BLaER1 (cell line): ENCODE measurements around the gene FAM3C.
A peak's percentile ranks its signal among the peaks of the same experiment; 100 is the strongest.
"Not testable (repeated sequence)": the region's sequence is repeated elsewhere in the genome, so short reads cannot be mapped to it uniquely, and the experiment has no call there.

Experiments used
- H3K27ac ChIP-seq: shearing (Covaris generic); formaldehyde crosslinking; 2 replicates; pipeline ENCODE4 v1.8.1; 2022
- H3K27me3 ChIP-seq: shearing (Covaris generic); formaldehyde crosslinking; 2 replicates; pipeline ENCODE4 v1.8.1; 2022
- H3K36me3 ChIP-seq: shearing (Covaris generic); formaldehyde crosslinking; 2 replicates; pipeline ENCODE4 v1.8.1; 2022
- H3K4me1 ChIP-seq: shearing (Covaris generic); formaldehyde crosslinking; 2 replicates; pipeline ENCODE4 v1.8.1; 2022
- H3K4me2 ChIP-seq: shearing (Covaris generic); formaldehyde crosslinking; 2 replicates; pipeline ENCODE4 v1.8.1; 2022
- H3K4me3 ChIP-seq: shearing (Covaris generic); formaldehyde crosslinking; 2 replicates; pipeline ENCODE4 v1.8.1; 2022
- H3K9ac ChIP-seq: shearing (Covaris generic); formaldehyde crosslinking; 2 replicates; pipeline ENCODE4 v1.8.1; 2022
- H3K9me3 ChIP-seq: shearing (Covaris generic); formaldehyde crosslinking; 2 replicates; pipeline ENCODE4 v1.8.1; 2022
- H4K20me1 ChIP-seq: shearing (Covaris generic); formaldehyde crosslinking; 2 replicates; pipeline ENCODE4 v1.8.1; 2022
- Cebpa-rat ChIP-seq: shearing (Covaris generic); IDR thresholded peaks from 2 replicates; pipeline ENCODE4 v1.8.1; 2022

Gene FAM3C, protein sequence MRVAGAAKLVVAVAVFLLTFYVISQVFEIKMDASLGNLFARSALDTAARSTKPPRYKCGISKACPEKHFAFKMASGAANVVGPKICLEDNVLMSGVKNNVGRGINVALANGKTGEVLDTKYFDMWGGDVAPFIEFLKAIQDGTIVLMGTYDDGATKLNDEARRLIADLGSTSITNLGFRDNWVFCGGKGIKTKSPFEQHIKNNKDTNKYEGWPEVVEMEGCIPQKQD

DNA sequence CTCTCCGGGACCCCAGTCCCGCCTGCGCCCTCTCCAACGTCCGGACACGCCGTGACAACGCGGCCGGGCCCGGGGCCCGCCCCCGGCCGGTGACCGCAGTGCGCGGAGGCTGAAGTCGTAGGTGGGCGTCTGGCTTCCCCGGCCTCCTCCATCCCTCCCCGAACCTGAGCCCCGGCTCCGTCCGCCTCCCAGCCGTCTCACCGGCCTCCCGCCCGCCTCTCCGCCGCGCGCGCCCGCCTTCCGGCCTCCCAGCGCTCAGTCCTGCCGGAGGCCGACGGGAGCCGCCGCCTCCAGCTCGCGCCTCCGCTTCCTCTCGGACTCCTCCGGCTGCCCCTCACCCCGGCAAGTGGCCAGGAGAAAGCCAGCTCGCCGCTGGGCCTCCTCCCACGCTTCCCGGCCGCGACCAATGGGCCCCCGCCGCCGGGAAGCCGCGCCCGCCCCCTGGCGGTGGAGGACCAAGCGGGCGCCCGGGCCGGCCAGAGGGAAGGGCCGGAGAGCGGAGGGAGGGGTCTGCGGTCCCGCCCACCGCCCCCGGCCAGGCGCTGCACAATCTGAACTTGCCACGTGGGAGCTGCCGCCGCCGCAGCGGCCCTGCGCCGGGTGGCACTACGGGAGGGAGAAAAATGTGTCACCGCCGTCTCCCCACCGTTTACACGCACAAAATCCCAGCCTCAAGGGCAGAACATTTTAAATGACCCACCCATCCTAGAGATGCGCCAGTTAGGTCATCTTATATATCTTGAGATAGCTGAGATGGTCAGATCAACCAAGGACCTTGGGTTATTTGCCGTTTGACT is at the start of gene FAM3C:
TSS of gene FAM3C (minus strand) at position 348 of the 797 bp plus-strand sequence. CDS start 13,339 bp downstream, outside the sequence.
- Histone ChIP-seq H3K4me1 (peaks cover 43% of the 10 kb centered on the region), H3K27ac (peak within 1 kb of the TSS; percentile 90), H3K36me3 (peaks cover 16% of the 10 kb centered on the region), H3K27me3 (no peaks in the 10 kb centered on the region), H3K4me2 (peak within 1 kb of the TSS; percentile 84), H3K9me3 (peaks cover 11% of the 10 kb centered on the region; the same call in 1 of the 2 replicates), H3K4me3 (peak within 1 kb of the TSS; percentile 99), H4K20me1 (peaks cover 39% of the 10 kb centered on the region), H3K9ac (peak within 1 kb of the TSS; percentile 91)
- TF ChIP-seq Cebpa-rat, result no peak

DNA sequence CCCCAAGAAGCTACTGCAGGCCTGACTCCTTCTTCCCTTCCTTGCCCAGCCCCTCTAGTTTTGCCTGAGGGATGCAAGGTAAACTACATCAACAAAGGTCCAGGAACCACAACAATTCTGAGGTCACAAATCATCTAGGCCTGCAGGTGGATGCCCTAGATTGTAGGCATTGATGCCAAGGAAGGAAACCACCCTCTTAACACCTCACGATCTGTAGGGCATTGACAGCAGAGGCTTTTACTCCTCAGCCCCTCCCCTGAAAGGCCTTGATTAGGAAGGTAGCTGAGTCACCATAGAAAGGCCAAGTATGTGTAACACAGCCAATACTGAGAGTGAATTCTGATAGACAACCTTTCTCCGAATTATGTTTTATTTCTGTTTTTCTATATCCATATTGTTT is 46.7 kb upstream of the FAM3C start:
- Histone ChIP-seq H3K36me3 (no peaks in the 10 kb centered on the region), H3K4me1 (peaks cover 21% of the 10 kb centered on the region), H3K9ac (no peak overlapping the region), H3K4me3 (no peak overlapping the region), H3K27me3 (no peaks in the 10 kb centered on the region), H3K27ac (no peak overlapping the region), H3K4me2 (no peak overlapping the region), H4K20me1 (no peaks in the 10 kb centered on the region), H3K9me3 (no peaks in the 10 kb centered on the region)
- no peak for TF ChIP-seq Cebpa-rat

DNA sequence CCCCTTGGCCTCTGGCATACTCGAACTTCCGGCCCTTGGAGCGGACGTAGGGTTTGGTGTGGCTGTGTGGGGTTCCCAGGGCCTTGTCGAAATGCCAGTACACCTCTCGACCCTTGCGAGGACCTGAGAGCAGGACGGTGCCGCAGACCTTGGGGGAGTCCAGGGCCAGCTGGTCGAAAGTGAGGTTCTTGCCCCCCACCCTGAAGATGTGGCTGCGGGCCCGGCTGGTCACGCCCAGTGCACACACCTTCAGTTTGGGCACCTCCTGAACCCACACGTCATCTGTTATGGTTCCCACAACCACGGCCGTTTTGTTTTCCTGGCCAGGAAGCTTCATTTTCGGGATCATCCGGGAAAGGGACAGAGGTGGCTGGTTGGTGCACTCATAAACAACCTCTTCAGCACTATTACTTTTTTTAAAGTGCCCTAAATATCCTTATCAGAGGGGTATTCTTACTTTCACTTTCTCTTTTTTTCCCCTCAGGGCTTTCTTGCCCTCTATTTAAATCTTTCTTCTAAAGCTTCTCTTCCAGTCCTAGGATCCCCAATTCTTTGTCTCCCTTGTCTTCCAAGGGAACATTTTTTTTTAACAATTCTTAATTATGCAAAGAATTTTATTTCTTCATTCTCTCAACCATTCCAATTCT is 44.9 kb upstream of the FAM3C start:
- no peak for TF ChIP-seq Cebpa-rat

DNA sequence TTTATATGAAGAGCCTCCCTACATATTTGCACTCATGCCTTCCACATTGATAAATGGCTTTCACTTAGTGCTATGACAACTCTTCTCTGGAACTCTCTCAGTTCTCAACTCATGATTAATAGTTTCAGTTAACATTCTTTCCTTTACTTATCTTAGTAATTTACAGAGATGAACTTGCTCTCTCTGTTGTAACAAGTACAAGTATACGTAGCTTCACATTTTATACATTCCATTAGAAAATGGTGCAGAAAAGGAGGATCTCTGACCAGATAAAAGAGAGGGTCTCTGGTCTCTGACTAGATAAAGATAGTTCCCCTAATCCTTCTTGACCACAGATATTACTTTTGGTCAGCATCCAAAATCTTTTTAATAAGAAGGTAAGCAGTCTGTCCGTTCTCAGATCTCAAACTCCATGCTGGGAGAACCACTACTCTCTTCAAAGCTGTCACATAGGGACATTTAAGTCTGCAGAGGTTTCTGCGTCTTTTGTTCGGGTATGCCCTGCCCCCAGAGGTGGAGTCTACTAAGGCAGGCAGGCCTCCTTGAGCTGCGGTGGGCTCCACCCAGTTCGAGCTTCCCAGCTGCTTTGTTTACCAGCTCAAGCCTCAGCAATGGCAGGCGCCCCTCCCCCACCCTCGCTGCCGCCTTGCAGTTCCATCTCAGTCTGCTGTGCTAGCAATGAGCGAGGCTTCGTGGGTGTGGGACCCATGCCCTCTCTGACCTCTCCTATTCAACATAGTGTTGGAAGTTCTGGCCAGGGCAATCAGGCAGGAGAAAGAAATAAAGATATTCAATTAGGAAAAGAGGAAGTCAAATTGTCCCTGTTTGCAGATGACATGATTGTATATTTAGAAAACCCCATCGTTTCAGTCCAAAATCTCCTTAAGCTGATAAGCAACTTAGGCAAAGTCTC is 42.2 kb upstream of the FAM3C start:
- H3K4me2 ChIP-seq, result peak overlapping the region; percentile 75
- not testable (repeated sequence) for H3K36me3 ChIP-seq, H3K27me3 ChIP-seq, H3K9me3 ChIP-seq, H4K20me1 ChIP-seq
- peak overlapping the region; percentile 68 for H3K27ac ChIP-seq
- peaks cover 36% of the 10 kb centered on the region for H3K4me1 ChIP-seq
- peak overlapping the region; percentile 65 for H3K9ac ChIP-seq
- H3K4me3 ChIP-seq, result 0 out of 2 replicates have a peak overlapping the region, but pooled peaks have one; percentile 14

More for the DNA sequence above, 44.9 kb upstream of the FAM3C start:
- Histone ChIP-seq H3K27me3 (no peaks in the 10 kb centered on the region), H3K9me3 (no peaks in the 10 kb centered on the region), H3K27ac (peak overlapping the region; percentile 90), H3K36me3 (no peaks in the 10 kb centered on the region), H4K20me1 (no peaks in the 10 kb centered on the region), H3K4me1 (peaks cover 26% of the 10 kb centered on the region), H3K4me2 (peak overlapping the region; percentile 90), H3K9ac (peak overlapping the region; percentile 84), H3K4me3 (peak overlapping the region; percentile 67)

DNA sequence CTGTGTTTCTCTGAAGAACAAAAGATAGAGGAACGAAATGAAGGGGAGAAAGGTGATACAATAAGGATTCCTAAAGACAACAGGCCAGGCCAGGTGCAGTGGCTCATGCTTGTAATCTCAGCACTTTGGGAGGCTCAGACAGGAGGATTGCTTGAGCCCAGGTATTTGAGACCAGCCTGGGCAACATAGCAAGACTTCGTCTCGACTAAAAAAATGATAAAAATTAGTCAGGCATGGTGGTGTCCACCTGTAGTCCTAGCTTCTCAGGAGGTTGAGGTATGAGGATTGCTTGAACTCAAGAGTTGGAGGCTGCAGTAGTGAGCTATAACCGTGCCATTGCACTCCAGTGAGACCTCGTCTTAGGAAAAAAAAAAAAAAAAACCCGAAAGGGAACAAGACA is 41.4 kb upstream of the FAM3C start:
- no peaks in the 10 kb centered on the region for H3K9me3 ChIP-seq
- peak overlapping the region; percentile 65; the same call in 1 of the 2 replicates for H3K9ac ChIP-seq
- H3K36me3 ChIP-seq, result no peaks in the 10 kb centered on the region
- H3K4me3 ChIP-seq, result no peak overlapping the region
- H4K20me1 ChIP-seq, result no peaks in the 10 kb centered on the region
- TF ChIP-seq Cebpa-rat, result no peak
- H3K27ac ChIP-seq, result peak overlapping the region; percentile 54; the same call in 1 of the 2 replicates
- H3K27me3 ChIP-seq, result no peaks in the 10 kb centered on the region
- H3K4me2 ChIP-seq, result peak overlapping the region; percentile 75
- H3K4me1 ChIP-seq, result peaks cover 38% of the 10 kb centered on the region

DNA sequence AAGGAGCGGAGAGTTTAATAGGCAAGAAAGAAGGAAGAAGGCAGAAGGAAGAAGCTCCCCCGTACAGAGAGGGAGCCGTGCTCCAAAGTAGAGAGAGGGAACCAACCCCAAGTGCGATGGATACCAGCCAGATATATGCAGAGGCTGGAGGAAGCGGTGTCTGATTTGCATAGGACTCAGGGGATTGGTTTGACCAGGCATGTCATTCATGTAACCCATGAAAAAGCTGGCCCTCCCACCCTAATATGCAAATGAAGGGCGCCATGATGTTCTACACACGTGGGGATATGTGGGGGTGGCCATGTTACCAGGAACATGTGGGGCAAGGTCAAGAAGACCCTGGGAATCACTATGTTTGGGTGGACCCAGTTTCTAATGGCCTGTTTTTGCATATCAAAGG is 40.6 kb upstream of the FAM3C start:
- no peak overlapping the region for H3K9ac ChIP-seq
- no peaks in the 10 kb centered on the region for H3K36me3 ChIP-seq
- H4K20me1 ChIP-seq, result no peaks in the 10 kb centered on the region
- no peak overlapping the region for H3K4me2 ChIP-seq
- H3K4me3 ChIP-seq, result no peak overlapping the region
- no peak overlapping the region for H3K27ac ChIP-seq
- H3K4me1 ChIP-seq, result peaks cover 35% of the 10 kb centered on the region
- no peak for TF ChIP-seq Cebpa-rat
- no peaks in the 10 kb centered on the region for H3K27me3 ChIP-seq
- H3K9me3 ChIP-seq, result no peaks in the 10 kb centered on the region

DNA sequence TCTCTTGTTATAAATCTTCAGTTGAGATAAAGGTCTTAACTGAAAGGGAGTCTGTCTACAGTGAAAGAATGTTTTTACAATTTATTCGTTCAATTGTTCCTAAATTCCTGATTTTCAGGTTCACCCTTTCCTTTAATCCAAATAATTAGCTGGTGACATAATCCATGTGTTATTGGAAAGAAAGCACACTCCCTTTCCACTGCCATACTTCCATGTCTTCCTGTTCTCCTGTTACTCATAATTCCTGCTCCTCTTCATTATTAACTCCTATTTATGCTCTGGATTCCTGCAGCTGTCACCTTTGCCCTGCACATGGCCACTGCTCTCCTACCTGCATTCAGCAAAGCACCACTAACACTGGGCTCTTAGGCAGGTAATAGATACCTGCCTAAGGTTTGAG is 40.0 kb upstream of the FAM3C start:
- Histone ChIP-seq H4K20me1 (no peaks in the 10 kb centered on the region), H3K9ac (no peak overlapping the region), H3K9me3 (no peaks in the 10 kb centered on the region), H3K27me3 (no peaks in the 10 kb centered on the region), H3K36me3 (no peaks in the 10 kb centered on the region), H3K4me3 (no peak overlapping the region), H3K4me2 (no peak overlapping the region), H3K27ac (no peak overlapping the region), H3K4me1 (peaks cover 31% of the 10 kb centered on the region)
- no peak for TF ChIP-seq Cebpa-rat

DNA sequence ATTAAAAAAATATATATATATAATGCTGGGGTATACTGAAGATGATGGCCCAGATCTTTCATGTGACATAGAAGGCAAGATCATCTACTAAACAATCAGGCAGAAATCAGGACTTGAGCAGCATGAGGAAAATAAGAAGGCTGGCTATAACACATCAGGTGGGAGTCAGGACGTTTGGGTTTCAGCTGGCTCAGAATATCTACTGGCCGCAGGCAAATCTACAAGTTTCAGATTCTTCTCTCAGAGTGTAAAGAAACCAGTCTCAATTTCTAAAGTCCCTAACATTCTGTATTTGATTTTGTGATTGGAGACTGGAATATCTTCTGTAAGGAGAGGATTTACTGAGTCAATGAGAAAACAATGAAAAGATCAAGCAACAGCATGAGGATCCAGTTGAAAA is 37.7 kb upstream of the FAM3C start:
- no peak for TF ChIP-seq Cebpa-rat
- Histone ChIP-seq H4K20me1 (no peaks in the 10 kb centered on the region), H3K9ac (no peak overlapping the region), H3K9me3 (no peaks in the 10 kb centered on the region), H3K4me1 (peaks cover 25% of the 10 kb centered on the region), H3K27me3 (no peaks in the 10 kb centered on the region), H3K27ac (0 out of 2 replicates have a peak overlapping the region, but pooled peaks have one; percentile 42), H3K4me3 (no peak overlapping the region), H3K36me3 (no peaks in the 10 kb centered on the region), H3K4me2 (peak overlapping the region; percentile 62)

DNA sequence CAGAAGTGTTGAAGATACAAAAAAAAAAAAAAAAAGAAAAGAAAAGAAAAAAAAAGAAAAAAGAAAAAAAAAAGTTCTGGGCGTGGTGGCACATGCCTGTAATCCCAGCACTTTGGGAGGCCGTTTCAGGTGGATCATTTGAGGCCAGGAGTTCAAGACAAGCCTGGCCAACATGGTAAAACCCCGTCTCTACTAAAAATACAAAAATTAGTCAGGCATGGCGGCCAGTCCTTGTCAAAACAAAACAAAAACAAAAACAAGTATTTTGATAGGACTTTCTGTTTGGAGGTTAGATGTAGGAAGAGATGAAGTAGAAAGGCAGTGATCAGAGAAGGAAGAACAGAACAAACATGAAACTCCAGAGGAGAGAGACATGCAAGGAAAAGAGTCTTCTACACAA is 36.4 kb upstream of the FAM3C start:
- H3K36me3 ChIP-seq, H3K27ac ChIP-seq, H3K9me3 ChIP-seq, H3K4me3 ChIP-seq, H4K20me1 ChIP-seq, H3K4me2 ChIP-seq, H3K27me3 ChIP-seq, H3K9ac ChIP-seq: not testable (repeated sequence)
- H3K4me1 ChIP-seq, result peaks cover 19% of the 10 kb centered on the region
